ENCODE results near the gene CYP2W1.
A peak's percentile ranks its signal among the peaks of the same experiment; 100 is the strongest.

CYP2W1 gene

DNA sequence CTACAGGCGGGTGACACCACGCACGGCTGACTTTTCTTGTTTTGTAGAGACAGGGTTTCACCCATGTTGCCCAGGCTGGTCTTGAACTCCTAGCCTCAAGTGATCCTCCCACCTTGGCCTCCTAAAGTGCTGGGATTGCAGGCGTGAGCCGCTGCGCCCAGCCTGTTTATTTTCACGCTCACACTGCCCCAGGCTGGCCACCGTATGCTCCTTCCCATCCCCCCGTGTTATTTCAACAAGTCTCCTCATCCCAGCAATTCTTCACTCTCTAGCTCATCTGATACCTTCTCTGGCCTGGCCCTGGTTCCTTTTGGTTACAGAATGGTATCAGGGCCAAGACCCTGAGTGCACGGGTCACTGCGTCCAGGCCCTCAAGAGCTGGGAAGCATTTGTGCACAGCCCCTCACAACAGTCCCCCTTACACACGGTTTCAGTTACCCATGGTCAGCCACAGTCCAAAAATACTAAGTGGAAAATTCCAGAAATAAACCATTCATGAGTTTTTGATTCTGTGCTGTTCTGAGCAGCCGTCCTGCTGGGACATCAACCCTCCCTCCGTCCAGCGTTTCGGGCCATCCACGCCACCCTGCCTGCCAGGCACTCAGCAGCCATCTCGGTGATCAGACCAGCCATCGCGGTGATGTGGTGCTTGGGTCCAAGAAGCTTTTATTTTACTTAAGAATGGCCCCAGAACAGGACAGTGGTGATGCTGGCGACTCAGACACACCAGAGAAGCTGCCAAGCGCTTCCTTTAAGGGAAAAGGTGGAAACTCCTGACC lies 16.5 kb upstream of the CYP2W1 start:
- DNase-seq, result no peak

DNA sequence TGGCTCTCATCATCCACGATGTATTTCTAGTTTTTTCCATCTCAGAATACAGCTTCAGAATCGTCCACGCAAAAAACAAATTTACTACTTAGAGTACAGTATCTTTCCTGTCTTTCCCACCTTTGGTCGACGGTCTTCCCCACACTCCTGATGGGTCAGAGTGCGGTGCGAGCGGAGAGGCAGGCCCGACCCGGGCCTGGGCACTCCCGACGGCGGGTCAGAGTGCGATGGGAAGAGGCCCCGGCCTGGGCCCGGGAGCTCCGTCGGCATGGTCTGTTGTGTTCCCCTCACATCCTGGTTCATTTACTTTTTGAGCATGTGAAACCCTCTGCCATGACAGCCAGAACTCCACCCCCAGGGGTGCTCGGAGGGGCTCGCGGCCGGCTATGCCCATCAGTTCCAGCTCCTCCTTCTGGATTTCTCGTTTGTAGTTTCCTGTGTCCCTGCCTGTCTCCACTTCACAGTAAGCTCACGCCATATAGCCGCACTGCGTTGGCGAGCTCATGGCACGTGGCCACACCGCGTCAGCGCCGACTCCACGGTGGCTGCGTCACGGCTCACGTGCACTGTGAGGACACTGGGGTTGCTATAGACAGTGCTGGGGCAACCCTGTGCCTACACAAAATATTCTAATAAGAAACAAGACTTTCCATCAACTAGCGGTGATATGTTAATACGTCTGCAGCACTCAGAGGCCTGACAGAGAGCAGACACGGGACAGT lies 15.5 kb upstream of the CYP2W1 start:
- no peak for DNase-seq

DNA sequence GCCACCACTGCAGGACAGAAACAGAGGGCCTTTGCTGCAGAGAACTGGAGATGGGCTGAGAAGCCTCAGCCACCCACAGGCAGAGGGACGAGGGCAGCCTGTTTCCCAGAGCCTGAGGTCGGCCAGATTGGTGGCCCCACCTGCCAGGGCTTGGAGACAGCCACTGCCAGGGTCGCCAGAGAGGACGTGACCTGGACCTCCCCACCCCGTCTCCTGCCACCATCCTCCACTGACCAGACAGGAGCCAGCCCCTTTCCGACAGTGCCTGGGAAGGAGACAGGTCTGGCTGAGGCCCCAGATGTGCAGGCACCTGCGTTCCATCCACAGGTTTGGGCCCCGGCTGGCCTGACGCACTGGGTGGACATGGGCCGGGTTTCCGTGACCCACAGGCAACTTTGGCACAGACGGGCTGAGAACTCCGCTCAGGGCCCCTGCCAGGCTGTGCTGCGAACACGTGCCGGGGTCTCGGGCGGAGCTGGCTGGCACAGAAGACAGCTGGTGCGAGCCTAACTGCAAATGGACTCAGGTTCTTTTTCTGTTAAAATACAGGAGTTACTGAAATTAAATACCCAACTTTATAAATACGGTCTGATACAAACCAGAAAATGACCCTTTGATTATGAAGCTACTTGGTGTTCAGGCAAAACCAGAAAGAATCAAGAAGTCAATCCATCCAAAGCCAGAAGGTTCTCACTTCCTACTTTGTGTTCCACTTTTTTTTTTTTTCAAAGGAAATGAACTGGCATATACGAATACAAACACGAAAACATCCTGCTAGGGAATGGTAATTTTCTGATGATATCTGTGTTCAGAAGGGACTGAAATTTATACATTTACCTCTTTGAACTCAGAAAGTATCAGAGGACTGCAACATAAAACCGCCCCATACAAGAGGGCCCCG lies 14.5 kb upstream of the CYP2W1 start:
- DNase-seq, result no peak

- no peak for DNase-seq
These were observed 13.6 kb upstream of the CYP2W1 start for GRCh38 chr7:969403-969802.

DNA sequence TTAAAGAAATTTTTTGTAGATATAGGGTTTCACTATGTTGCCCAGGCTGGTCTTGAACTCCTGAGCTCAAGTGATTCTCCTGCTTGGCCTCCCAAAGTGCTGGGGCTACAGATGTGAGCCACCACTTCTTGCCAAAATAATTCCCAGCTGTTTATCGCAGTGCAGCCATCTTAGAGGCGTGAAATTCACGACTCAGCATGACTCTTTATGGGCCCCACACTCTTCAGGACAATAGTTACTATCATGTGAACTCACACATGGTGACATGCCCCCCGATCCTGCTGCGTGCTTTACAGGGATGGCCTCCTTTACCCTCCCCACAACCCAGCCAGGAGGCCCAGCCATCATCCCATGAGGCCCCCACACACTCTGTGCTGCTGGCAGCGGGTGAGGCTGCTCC lies 12.2 kb upstream of the CYP2W1 start:
- DNase-seq, result no peak

GRCh38 chr7:972110-972509 lies 10.9 kb upstream of the CYP2W1 start:
- no peak for DNase-seq

GRCh38 chr7:972676-973309 lies 10.2 kb upstream of the CYP2W1 start:
- DNase-seq, result no peak

- DNase-seq, result no peak
These were observed 9.7 kb upstream of the CYP2W1 start for GRCh38 chr7:973312-973711.

DNA sequence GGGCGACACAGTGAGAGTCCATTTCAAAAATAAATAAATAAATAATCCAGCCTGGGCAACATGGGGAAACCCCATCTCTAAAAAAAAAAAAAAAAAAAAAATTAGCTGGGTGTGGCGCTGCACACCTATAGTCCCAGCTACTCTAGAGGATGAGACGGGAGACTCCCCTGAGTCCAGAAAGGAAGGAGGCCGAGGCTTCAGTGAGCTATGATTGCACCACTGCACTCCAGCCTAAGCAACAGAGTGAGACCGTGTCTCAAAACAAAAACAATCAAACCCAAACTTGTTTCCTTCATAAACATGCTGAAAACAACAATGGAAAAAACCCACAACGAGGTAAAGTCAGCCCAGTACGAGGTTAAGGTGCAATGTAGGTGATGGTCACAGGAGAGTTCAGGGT lies 8.8 kb upstream of the CYP2W1 start:
- no peak for DNase-seq

DNA sequence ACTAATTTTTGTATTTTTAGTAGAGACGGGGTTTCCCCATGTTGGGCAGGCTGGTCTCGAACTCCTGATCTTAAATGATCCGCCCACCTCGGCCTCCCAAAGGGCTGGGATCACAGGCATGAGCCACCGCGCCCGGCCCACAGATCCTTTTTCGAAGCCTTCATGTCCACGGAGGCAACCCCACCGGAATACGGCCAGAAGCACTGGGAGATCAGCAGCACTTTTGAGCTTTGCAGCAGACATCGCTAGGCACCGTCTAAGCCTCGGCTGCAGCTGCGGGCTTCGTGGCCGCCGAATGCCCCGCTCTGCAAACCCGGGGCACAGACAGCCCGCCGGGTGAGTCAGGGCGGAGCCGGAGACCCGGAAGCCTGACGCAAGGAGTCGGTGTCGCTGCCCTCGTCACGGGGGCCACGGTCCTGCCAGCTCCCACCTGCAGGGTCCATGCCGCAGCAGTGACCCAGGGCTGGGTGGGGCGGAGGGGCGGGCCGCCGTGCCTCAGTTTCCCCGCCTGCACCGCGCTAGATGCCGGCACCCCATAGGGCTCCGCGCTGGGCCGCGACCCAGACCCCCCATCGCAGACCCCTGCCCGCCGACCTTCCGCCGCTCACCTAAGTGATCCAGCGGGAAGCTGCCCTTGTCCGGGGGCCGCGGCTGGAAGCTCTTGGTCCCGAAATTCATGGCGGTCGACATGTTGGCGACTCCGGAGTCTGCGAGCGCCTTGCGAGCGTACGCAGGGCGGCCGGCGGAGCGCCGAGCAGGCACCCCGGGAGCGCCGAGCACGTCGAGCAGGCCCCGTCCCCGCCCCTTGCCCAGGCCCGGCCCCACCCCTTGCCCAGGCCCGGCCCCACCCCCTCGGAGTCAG lies 7.9 kb upstream of the CYP2W1 start, which contains the start of gene COX19:
TSS of gene COX19 (minus strand) at position 730 of the 862 bp plus-strand sequence. CDS start at position 690, 40 bp downstream.
- peak; percentile 50 for DNase-seq

- DNase-seq, result no peak
These were observed 7.1 kb upstream of the CYP2W1 start for GRCh38 chr7:975702-976473.

- DNase-seq, result no peak
These were observed 6.1 kb upstream of the CYP2W1 start for GRCh38 chr7:976901-977325.

GRCh38 chr7:977326-978048 lies 5.5 kb upstream of the CYP2W1 start:
- no peak for DNase-seq

DNA sequence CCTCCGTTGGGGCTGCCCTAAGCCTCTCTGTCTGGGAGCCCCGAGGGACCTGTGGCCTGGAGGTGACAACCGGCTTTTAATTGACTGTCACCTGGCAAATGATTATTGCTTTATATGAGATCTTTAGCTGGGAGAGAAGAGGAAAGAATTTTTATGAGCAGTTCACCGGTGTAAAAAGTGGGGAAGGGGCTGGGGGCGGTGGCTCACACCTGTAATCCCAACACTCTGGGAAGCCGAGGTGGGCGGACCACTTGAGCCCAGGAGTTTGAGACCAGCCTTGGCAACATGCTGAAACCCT lies 5.0 kb upstream of the CYP2W1 start:
- no peak for DNase-seq

GRCh38 chr7:978416-979091 lies 4.4 kb upstream of the CYP2W1 start:
- DNase-seq, result no peak

DNA sequence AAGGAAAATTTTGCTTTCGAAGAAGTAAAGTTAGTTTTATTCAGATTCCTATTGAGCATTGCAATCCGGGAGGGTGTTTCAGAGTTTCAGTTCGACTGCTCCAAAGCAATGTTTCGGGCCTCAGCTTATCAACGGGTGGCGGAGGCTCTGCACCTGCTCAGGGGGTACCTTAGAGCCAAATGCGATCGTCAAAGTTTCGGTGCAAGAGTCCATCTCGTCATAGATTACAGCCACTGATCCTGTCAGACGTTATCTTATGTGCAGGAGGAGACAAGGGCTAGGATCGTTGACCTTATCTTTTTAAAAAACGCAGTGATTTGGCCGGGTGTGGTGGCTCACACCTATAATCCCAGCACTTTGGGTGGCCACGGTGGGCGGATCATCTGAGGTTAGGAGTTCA lies 3.8 kb upstream of the CYP2W1 start:
- no peak for DNase-seq

- no peak for DNase-seq
These were observed 3.0 kb upstream of the CYP2W1 start for GRCh38 chr7:979886-980571.

DNA sequence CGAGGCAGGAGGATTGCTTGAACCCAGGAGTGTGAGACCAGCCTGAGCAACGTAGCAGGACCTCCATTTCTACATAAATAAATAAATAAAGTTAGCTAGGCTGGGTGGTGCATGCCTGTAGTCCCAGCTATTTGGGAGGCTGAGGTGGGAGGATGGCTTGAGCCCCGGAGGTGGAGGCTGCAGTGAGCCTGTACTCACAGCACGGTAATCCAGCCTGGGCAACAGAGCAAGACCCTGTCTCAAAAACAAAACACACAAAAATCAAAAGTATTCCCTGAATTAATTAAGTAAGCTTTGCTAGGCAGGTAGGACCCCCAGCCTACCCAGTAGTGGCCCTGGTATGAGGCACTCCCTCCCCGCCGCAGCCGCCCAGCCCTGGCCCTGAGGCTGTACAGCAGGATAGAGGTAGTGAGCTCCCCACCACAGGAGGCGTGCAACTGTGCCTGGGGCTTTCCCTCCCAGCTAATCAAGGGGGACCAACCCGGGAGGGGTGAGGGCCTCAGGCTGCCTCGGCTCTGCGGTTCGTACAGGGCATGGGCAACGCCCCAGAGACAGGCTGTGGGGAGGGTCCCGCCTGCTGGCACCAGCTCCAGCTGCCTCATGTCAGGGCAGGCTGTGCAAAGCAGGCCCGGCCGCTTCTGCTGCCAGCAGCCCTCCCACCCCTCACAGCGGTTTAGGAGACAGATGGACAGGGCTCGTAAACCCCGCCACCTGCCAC lies 1.0 kb upstream of the CYP2W1 start:
- no peak for DNase-seq

All from NCI-H2227 treated with DMSO at 0.1 percent for 48 hours (cell line).